Prostate gland (tissue), 2 donors: ENCODE measurements around the gene BTBD17. TPM values are rescaled to one million over a fixed set of nuclear protein-coding genes. Genes with fewer than 3 reads are reported as not detected.
A peak's percentile ranks its signal among the peaks of the same experiment; 100 is the strongest.

Source experiments
- DNase-seq: peaks from one replicate; pipeline ENCODE4 v3.0.0-alpha.2; 2019; ENCODE audit warnings: low spot score
- H3K27ac ChIP-seq, 2 donors: fragments of 200-600 bp; sonication (generic); 2 replicates each; pipeline ENCODE4 v1.5.1; 2017 to 2019
- H3K27me3 ChIP-seq: fragments of 200-600 bp; sonication (generic); replicated peaks from 2 replicates; pipeline ENCODE4 v1.5.1; 2019; ENCODE audit not compliant: insufficient read depth
- H3K36me3 ChIP-seq, 2 donors: fragments of 200-600 bp; sonication (generic); 1 replicate in 1 of 2; 2 replicates in 1 of 2; pipeline versions ENCODE4 v1.5.1 to v1.8.1; 2017 to 2019
- H3K4me1 ChIP-seq: fragments of 200-600 bp; sonication (generic); replicated peaks from 2 replicates; pipeline ENCODE4 v1.5.1; 2019
- H3K4me3 ChIP-seq, 2 donors: fragments of 200-600 bp; sonication (generic); 2 replicates each; pipeline ENCODE4 v1.5.1; 2017 to 2019
- H3K9me3 ChIP-seq: fragments of 200-600 bp; sonication (generic); 2 replicates; pipeline ENCODE4 v1.5.1; 2017
- POLR2A ChIP-seq: fragments of 450-650 bp; IDR thresholded peaks from one replicate; pipeline ENCODE4 v1.6.1; 2016; ENCODE audit warnings: antibody characterized with exemption, mild to moderate bottlenecking
- POLR2AphosphoS5 ChIP-seq: sonication (generic); formaldehyde crosslinking; IDR thresholded peaks from one replicate; pipeline ENCODE4 v1.6.1; 2017; ENCODE audit warnings: antibody characterized with exemption
- WGBS: methylation state at CpG from one replicate; pipeline ENCODE4 v1.1.5; 2018; 5-methylcytosine and 5-hydroxymethylcytosine counted together
- intact Hi-C: fragments of 100-400 bp; cut with DNase I; formaldehyde crosslinking; loops from one replicate; pipeline ENCODE4 v1.14.2; 2022
- total RNA-seq, 2 donors: library from RNA; depleted of rRNA; stranded (reverse); fragments of >200 nt; gene quantifications; one replicate each; pipeline ENCODE4 v1.1.0, GENCODE V29; 2016
- TF ChIP-seq, protein P1 (sequence below), 4 experiments: fragments of 200-600 bp in 2 of 4; fragments of 450-650 bp in 2 of 4; sonication (generic) in 2 of 4; IDR thresholded peaks; 1 replicate in 3 of 4; 2 replicates in 1 of 4; pipeline ENCODE4 v1.5.1; 2016 to 2019; ENCODE audit warnings: antibody characterized with exemption in 4 of 4, mild to moderate bottlenecking in 2 of 4, moderate library complexity in 2 of 4

The BTBD17 gene
- total RNA-seq, 2 donors from 2014 or later, result not detected

- WGBS, result 74% methylated on average over 7 of the region's 7 CpGs
- TF ChIP-seq, protein P1, sequence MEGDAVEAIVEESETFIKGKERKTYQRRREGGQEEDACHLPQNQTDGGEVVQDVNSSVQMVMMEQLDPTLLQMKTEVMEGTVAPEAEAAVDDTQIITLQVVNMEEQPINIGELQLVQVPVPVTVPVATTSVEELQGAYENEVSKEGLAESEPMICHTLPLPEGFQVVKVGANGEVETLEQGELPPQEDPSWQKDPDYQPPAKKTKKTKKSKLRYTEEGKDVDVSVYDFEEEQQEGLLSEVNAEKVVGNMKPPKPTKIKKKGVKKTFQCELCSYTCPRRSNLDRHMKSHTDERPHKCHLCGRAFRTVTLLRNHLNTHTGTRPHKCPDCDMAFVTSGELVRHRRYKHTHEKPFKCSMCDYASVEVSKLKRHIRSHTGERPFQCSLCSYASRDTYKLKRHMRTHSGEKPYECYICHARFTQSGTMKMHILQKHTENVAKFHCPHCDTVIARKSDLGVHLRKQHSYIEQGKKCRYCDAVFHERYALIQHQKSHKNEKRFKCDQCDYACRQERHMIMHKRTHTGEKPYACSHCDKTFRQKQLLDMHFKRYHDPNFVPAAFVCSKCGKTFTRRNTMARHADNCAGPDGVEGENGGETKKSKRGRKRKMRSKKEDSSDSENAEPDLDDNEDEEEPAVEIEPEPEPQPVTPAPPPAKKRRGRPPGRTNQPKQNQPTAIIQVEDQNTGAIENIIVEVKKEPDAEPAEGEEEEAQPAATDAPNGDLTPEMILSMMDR (IDR thresholded peaks at IDR 0.05), result no peak
- no peak for TF ChIP-seq POLR2A
- TF ChIP-seq POLR2AphosphoS5, result no peak
- Histone ChIP-seq H3K4me1 (no peaks in the 10 kb centered on the region), H3K4me3 (no peak overlapping the region), H3K27ac (no peak overlapping the region), H3K27me3 (no peaks in the 10 kb centered on the region), H3K9me3 (no peaks in the 10 kb centered on the region), H3K36me3 (no peaks in the 10 kb centered on the region)
- no peak for DNase-seq
- intact Hi-C loops, result no loop called here
These were observed 29.5 kb downstream of the BTBD17 start for GRCh38 chr17:74332017-74332650.

DNA sequence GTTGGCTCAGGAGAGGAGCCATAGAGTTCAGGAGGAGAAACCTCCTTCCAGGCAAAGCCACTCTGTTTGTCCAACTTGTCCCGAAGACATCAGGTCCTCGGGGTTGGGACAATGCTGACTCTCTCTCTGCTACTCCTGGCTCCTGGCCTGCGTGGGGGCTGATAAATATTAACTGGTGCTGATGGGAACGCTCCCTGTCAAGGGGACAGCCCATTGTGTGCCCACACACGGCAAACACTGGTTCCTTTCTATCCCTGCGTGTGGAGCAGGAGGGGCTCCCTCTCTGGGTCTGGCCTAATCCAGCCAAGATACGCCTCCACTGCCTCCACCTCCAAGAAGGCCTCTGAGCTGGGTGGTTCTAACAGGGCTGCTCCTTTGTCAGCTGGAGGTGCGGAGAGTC lies 31.2 kb downstream of the BTBD17 start:
- 58% methylated on average over 8 of the region's 8 CpGs for WGBS
- no peaks in the 10 kb centered on the region for H3K36me3 ChIP-seq
- DNase-seq, result no peak
- H3K27me3 ChIP-seq, result no peaks in the 10 kb centered on the region
- TF ChIP-seq POLR2A (no peak), POLR2AphosphoS5 (no peak)
- TF ChIP-seq, protein P1 (IDR thresholded peaks at IDR 0.05), result no peak
- H3K4me1 ChIP-seq, result peaks cover 11% of the 10 kb centered on the region
- intact Hi-C loops, result no loop called here
- H3K4me3 ChIP-seq, result no peak overlapping the region
- H3K9me3 ChIP-seq, result no peaks in the 10 kb centered on the region
- H3K27ac ChIP-seq, result no peak overlapping the region

GRCh38 chr17:74329378-74329777 lies 32.3 kb downstream of the BTBD17 start:
- Histone ChIP-seq H3K9me3 (no peaks in the 10 kb centered on the region), H3K27ac (no peak overlapping the region), H3K4me3 (no peak overlapping the region), H3K36me3 (no peaks in the 10 kb centered on the region), H3K27me3 (no peaks in the 10 kb centered on the region), H3K4me1 (peaks cover 12% of the 10 kb centered on the region)
- no peak for DNase-seq
- intact Hi-C loops, result no loop called here
- TF ChIP-seq, protein P1 (IDR thresholded peaks at IDR 0.05), result no peak
- no peak for TF ChIP-seq POLR2A
- TF ChIP-seq POLR2AphosphoS5, result no peak
- WGBS, result 86% methylated on average over 3 of the region's 3 CpGs

- TF ChIP-seq, protein P1 (IDR thresholded peaks at IDR 0.05), result no peak
- no peak for TF ChIP-seq POLR2A
- TF ChIP-seq POLR2AphosphoS5, result no peak
- intact Hi-C loops, result no loop called here
- no peaks in the 10 kb centered on the region for H3K36me3 ChIP-seq
- no peaks in the 10 kb centered on the region for H3K27me3 ChIP-seq
- H3K4me3 ChIP-seq, result no peak overlapping the region
- no peak for DNase-seq
- peaks cover 12% of the 10 kb centered on the region for H3K4me1 ChIP-seq
- H3K27ac ChIP-seq, result no peak overlapping the region
- no peaks in the 10 kb centered on the region for H3K9me3 ChIP-seq
- WGBS, result 96% methylated on average over 3 of the region's 3 CpGs
These were observed 33.2 kb downstream of the BTBD17 start for GRCh38 chr17:74328487-74328886.

DNA sequence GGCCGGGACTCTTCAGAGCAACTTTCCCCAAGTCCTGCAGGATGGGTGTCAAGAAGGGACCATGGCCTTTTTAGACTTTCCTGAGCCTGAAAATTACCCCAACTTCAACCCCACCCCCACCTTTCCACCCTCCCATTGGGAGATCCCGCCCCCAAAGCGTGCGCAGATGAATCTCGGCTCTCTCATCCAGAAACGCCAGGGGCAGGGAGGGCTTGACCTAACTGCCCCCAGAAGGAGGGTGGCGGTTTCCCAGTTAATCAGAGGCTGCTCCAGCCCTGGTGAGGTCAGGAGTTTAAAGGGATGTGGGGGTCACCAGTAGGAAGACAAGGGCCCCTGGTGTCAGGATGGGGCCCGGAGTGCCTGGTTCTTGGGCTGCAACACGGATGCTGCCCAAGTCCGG lies 35.2 kb downstream of the BTBD17 start:
- TF ChIP-seq, protein P1 (IDR thresholded peaks at IDR 0.05), result no peak
- Histone ChIP-seq H3K4me3 (peak overlapping the region in 1 of 2 donors; percentile 27), H3K27ac (no peak overlapping the region), H3K4me1 (peaks cover 12% of the 10 kb centered on the region), H3K36me3 (no peaks in the 10 kb centered on the region), H3K27me3 (no peaks in the 10 kb centered on the region), H3K9me3 (no peaks in the 10 kb centered on the region)
- intact Hi-C loops, result no loop called here
- WGBS, result 41% methylated on average over 10 of the region's 10 CpGs
- no peak for DNase-seq
